Measurements from ENCODE around the gene SPINDOC. TPM values are rescaled to one million over a fixed set of nuclear protein-coding genes. Genes with fewer than 3 reads are reported as not detected.

Gene SPINDOC
- total RNA-seq, 1 donor from 2014 or later, result 8.9 TPM

DNA sequence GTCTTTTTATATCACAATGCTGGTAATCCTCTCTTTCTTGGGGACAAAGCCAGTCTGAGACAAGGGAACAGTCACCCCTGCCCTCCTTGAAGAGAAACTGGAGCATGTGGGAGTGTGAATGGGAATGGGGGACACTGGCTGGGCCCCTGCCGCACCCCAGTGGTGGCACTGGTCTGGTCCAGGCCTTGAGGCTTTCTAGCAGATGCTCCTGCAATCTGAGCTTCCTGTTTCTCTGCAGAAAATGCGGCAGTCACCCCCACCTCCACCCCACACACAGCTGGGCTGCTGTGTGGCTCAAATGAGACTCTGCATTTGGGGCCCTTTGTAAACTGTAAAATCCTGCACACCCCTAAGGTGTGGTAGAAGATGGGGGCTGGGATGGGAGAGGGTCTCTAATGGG is 19.1 kb downstream of the SPINDOC start:
- no peak for DNase-seq (ENCODE audit: low read depth in 2 of 2)

- no peak for DNase-seq (ENCODE audit: low read depth in 2 of 2)
Measured at GRCh38 chr11:63833048-63833447, 19.8 kb downstream of the SPINDOC start.

GRCh38 chr11:63834535-63835157 is 21.4 kb downstream of the SPINDOC start:
- no peak for DNase-seq (ENCODE audit: low read depth in 2 of 2)

- no peak for DNase-seq (ENCODE audit: low read depth in 2 of 2)
Measured at GRCh38 chr11:63835158-63835545, 21.9 kb downstream of the SPINDOC start.

- peak; percentile 72 to 83 for DNase-seq (ENCODE audit: low read depth in 2 of 2)
Measured at GRCh38 chr11:63837027-63837688, 23.9 kb downstream of the SPINDOC start.

DNA sequence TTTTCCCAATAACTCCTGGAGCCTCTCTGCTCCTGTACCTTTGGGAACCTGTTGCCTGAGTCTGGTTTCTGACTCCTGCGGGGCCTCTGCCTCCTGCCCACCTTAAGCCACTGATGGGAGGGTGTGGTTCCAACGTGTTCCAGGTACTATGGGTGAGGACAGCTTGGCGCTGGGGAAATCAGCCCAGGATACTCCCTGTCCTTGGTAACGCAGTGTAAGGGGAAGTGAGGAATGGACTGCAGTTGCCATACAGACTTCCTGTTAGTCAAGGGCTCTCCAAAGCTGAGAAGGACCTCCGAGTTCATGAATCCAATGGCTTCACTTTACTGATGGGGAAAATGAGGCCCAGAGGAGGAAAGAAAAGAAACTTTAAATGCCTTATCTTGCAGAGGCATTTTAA is 24.5 kb downstream of the SPINDOC start:
- DNase-seq (ENCODE audit: low read depth in 2 of 2), result peak; percentile 26 to 73

DNA sequence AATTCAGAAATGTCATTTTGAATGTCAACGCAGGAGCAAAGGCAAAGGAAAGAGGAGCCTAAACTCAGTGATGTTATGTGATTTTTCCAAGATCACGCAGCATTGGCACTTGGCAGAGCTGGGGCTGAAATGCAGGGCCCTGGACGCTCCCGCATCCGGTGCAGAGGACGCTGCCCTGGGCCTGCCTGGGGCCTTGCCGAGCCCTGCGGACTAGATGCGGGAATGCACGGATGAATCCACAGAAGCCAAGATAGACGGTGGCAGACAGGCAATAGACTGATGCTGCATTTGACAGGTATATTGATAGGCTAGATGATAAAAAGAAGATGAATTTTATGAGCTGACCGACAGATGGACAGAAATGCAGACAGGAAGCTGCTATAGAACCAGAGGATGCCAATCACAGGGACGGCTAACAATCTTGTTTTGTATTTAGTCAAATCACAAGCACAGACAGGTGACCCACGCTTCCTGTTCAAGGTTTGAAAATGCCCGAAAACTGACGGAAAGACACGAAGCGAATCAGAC is 25.0 kb downstream of the SPINDOC start:
- peak in 1 of 2 donors; percentile 23 for DNase-seq (ENCODE audit: low read depth in 2 of 2)

- peak; percentile 97 to 98 for DNase-seq (ENCODE audit: low read depth in 2 of 2)
Measured at GRCh38 chr11:63838678-63839507, 25.6 kb downstream of the SPINDOC start, which contains the start of gene MARK2. MARK2 (plus strand) TSS chr11:63839110; CDS start chr11:63839507, 397 bp downstream.

DNA sequence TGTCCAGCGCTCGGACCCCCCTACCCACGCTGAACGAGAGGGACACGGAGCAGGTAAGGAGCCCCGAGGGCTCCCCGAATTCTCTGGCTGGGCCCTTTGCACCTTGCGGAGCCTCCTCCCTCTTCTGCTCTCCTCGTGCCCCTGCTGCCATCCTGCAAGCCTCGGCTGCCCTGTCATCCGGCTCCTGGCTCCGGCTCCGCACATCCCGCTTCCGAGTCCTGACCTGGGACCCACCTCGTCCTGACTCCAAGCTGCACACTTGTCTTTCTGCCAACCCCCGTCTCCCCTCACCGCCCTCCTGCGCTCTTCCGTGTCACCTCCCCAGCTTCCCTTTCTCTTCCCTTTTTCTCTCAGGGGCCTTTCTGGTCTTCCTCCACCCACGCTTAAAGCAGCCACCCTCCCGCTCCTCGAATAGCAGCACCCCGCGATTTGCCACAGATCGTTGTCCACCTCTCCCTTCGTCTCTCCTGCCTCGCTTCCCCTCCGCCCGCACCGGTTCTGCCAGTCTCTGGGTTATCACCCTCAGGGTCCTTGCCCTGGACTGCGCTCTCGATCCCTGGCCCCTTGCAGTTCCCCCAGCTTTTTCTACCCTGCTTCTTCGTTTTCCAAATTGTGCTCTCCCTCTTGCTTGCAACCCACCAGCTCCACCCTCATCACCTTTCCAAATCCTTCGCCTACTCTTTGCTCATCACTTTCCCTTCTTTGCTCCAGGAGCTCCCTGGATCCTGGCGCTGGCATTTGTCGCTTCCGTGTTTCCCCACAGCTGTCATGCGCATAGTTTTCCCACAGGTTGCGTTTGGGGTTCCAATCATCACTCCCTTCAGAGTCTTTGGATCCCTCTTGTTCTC is 26.5 kb downstream of the SPINDOC start:
- DNase-seq (ENCODE audit: low read depth in 2 of 2), result peak; percentile 13 to 37

GRCh38 chr11:63840356-63841060 is 27.3 kb downstream of the SPINDOC start:
- DNase-seq (ENCODE audit: low read depth in 2 of 2), result no peak

DNA sequence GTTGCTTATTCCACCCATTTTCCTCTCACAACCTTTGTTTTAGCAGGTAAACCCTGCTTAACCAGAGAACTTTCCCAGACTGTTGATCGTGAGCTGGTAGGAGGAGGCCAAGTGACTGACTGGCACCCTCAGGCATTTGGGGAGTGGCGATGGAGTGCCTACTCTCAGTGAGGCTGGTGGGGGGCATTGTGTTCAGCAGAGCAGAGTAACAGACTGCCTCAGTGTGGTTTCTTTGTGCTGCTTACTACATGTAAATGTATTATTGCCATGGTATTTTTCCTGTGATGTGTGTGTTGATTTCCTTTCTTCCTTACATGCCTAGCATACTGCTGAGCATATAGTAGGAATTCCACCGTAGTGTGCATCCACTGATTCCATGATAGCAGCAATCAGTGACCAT is 28.3 kb downstream of the SPINDOC start:
- DNase-seq (ENCODE audit: low read depth in 2 of 2), result peak; percentile 31 to 58

GRCh38 chr11:63843041-63843440 is 29.8 kb downstream of the SPINDOC start:
- no peak for DNase-seq (ENCODE audit: low read depth in 2 of 2)

DNA sequence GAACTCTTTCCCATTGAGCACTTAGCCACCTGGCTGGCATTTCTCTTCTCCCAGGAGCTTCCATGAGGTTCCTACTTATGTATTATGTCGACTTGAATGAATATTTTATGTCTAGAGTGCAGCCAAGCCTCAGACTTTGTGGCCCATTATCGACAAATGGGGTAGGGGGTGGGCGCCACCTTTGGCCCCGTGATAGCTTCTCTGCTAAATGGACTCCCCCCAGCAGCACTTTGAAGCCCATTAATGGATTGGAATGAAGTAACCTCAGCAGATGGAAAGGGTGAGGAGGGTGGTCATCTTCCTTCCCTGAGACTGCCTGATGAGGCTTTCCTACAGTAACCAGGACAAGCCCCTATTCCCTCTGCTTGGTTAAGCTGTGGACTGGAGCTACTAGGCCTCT is 31.6 kb downstream of the SPINDOC start:
- DNase-seq (ENCODE audit: low read depth in 2 of 2), result no peak

DNA sequence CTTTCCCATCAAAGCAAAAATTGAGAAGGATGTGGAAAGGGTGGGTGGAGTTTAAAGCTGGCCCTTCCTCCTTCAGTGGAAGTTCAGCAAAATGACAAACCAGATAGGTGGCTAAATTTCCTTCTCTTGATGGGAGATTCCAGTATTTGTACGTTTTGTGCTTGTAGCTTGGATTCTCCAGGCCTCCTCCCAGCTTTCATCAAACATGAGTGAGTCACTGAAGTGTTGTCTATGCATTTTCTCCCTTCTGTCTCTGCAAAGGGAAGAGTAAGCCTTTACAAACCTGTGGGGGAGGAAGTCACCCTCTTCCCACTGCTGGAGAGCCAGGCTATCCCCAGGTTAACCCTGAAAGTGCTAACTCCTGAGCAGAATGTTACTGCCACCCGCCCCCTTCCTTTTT is 32.0 kb downstream of the SPINDOC start:
- DNase-seq (ENCODE audit: low read depth in 2 of 2), result peak in 1 of 2 donors; percentile 50

DNA sequence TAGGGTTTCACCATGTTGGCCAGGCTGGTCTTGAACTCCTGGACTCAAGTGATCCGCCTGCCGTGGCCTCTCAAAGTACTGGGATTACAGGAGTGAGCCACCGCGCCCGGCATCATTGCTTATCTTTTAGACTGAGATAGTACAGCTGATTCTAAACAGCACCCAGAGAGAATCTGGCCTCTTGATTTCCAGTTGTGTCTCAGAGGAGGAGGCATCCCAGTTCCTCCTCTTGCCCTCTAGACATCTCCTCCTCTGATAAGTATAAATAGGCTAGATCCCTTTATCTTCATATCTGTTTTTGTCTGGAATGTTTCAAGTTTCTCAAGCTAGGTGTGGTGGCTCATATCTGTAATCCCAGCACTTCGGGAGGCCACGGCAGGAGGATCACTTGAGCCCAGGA is 32.7 kb downstream of the SPINDOC start:
- no peak for DNase-seq (ENCODE audit: low read depth in 2 of 2)

DNA sequence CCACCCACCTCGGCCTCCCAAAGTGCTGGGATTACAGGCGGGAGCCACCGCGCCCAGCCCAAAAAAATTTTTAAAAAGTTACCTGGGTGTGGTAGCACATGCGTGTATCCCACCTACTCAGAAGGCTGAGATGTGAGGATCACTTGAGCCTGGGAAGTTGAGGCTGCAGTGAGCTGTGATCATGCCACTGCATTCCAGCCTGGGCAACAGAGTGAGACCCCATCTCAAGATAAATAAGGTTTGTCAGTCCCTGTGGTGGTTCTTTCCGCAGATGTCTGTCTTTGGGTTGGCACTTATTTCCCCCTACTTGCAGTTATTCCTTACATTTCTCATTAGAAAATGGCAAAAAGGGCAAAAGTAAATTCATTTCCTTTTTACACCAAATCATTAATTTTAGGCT is 33.6 kb downstream of the SPINDOC start:
- no peak for DNase-seq (ENCODE audit: low read depth in 2 of 2)

GRCh38 chr11:63847363-63847762 is 34.1 kb downstream of the SPINDOC start:
- no peak for DNase-seq (ENCODE audit: low read depth in 2 of 2)

GRCh38 chr11:63849691-63850090 is 36.4 kb downstream of the SPINDOC start:
- no peak for DNase-seq (ENCODE audit: low read depth in 2 of 2)

GRCh38 chr11:63850920-63851319 is 37.7 kb downstream of the SPINDOC start:
- no peak for DNase-seq (ENCODE audit: low read depth in 2 of 2)

DNA sequence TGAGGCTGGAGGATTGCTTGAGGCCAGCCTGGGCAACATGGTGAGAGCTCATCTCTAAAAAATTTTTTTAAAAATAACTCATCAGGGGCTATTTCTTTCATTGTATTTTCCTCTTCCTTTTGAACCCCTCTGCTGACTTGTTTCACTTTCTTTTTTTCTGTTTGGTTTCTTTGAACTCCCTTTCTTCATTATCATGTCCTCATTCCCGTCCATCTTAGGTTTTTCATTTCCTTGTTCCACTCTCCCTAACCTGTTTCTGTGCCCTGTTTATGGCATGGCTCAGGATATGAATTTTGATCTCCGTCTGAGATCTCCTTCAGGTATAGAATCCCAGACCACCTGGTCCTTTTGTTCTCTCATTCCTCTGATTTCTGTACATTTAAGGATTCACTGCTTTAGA is 38.1 kb downstream of the SPINDOC start:
- no peak for DNase-seq (ENCODE audit: low read depth in 2 of 2)

- peak in 1 of 2 donors; percentile 14 for DNase-seq (ENCODE audit: low read depth in 2 of 2)
Measured at GRCh38 chr11:63853476-63853875, 40.2 kb downstream of the SPINDOC start.

Measured in lung microvascular endothelial cell (primary cell).